Measurements from ENCODE around the gene MAN1A2. TPM values are rescaled to one million over a fixed set of nuclear protein-coding genes. Genes with fewer than 3 reads are reported as not detected.
A peak's percentile ranks its signal among the peaks of the same experiment; 100 is the strongest.

MAN1A2 gene
- total and polyA plus RNA-seq, 9 of the 15 experiments (the other 6 are each of a cell fraction or from before 2014, with no cell fraction given), result 4.2 to 38.4 (median 18.7) TPM

- 0 out of 5 replicates have a peak, but pooled peaks cover 0 to 4% of the 10 kb centered on the region in 2 experiments for H3K4me1 ChIP-seq (replicated peaks in 1 of 2; ENCODE audit: control insufficient read depth in 2 of 2, insufficient read depth in 2 of 2, low read length in 2 of 2)
- 29% methylated on average over 5 of the region's 5 CpGs for WGBS (ENCODE audit: insufficient coverage, low coverage, missing lambda C conversion rate)
- no peak overlapping the region for H3K4me2 ChIP-seq (ENCODE audit: insufficient read depth, low read length)
- H2AFZ ChIP-seq (ENCODE audit: low read depth, low read length), result no peak overlapping the region
- BruUV-seq (replicated peaks), result no TSS peak
- no peaks in the 10 kb centered on the region for H4K20me1 ChIP-seq (replicated peaks; ENCODE audit: control insufficient read depth, insufficient read depth, low read length)
- intact Hi-C loops (cut with micrococcal nuclease), result no loop called here
- DNase-seq (ENCODE audit: extremely low read depth in 1 of 4, low spot score in 3 of 4) (no peak), ATAC-seq (no peak), FAIRE-seq (no peak)
- no peaks in the 10 kb centered on the region for H3K79me2 ChIP-seq (ENCODE audit: control insufficient read depth, insufficient read depth, low read length)
- H3K27ac ChIP-seq (ENCODE audit: extremely low read depth, low read depth, low read length), result no peak overlapping the region
- peak overlapping the region in 1 of 2 experiments; percentile 28; a peak in 1 of 4 replicates for H3K9ac ChIP-seq (ENCODE audit: insufficient read depth in 1 of 2, low read depth in 2 of 2, low read length in 2 of 2)
- CTCF ChIA-PET (ENCODE audit: low intra/inter-chr PET ratio), result no interaction called here
- H3K9me1 ChIP-seq (ENCODE audit: control insufficient read depth, insufficient read depth, low read length), result no peaks in the 10 kb centered on the region
- no peak overlapping the region for H3K4me3 ChIP-seq
- no peak for TF ChIP-seq ZNF274 (IDR thresholded peaks at IDR 0.05; ENCODE audit: borderline replicate concordance, low read depth, low read length)
- peak; percentile 49 for TF ChIP-seq CEBPB (tag; IDR thresholded peaks at IDR 0.05)
- TF ChIP-seq CTBP1 (IDR thresholded peaks at IDR 0.05; ENCODE audit: borderline replicate concordance), result no peak
- TF ChIP-seq ZNF253 (CRISPR knock-in tag; conservative IDR thresholded peaks at IDR 0.05), result no peak
- no peak for TF ChIP-seq ZC3H8 (IDR thresholded peaks at IDR 0.05)
- no peaks in the 10 kb centered on the region for H3K27me3 ChIP-seq (ENCODE audit: control insufficient read depth in 2 of 2, insufficient read depth in 2 of 2, low read length in 2 of 2)
- no peaks in the 10 kb centered on the region for H3K9me3 ChIP-seq (replicated peaks; ENCODE audit: control insufficient read depth, insufficient read depth, low read depth, low read length)
- no peaks in the 10 kb centered on the region for H3K36me3 ChIP-seq (ENCODE audit: control insufficient read depth, insufficient read depth, low read length)
- POLR2A ChIA-PET, result interaction anchor here (0.6 to 0.8 kb wide), 2 partner anchors 10 to 181 kb away, joined by 3 to 4 read pairs; no protein-coding TSS in a partner anchor
- in situ Hi-C loops (cut with MboI), result no loop called here
These were observed 173.8 kb downstream of the MAN1A2 start for GRCh38 chr1:117541003-117541402.

GRCh38 chr1:117541585-117541984 is 174.3 kb downstream of the MAN1A2 start:
- no TSS peak for BruUV-seq (replicated peaks)

More at GRCh38 chr1:117541585-117541984, 174.3 kb downstream of the MAN1A2 start:
- peak; percentile 14; the same call in 2 of the 3 replicates for ATAC-seq
- intact Hi-C loops (cut with micrococcal nuclease) (no loop called here), in situ Hi-C loops (cut with MboI) (no loop called here)
- Histone ChIP-seq H4K20me1 (replicated peaks; ENCODE audit: control insufficient read depth, insufficient read depth, low read length) (no peaks in the 10 kb centered on the region), H3K9me1 (ENCODE audit: control insufficient read depth, insufficient read depth, low read length) (no peaks in the 10 kb centered on the region), H3K9ac (ENCODE audit: insufficient read depth in 1 of 2, low read depth in 2 of 2, low read length in 2 of 2) (peak overlapping the region in 1 of 2 experiments; percentile 2; a peak in 1 of 4 replicates), H3K4me1 (replicated peaks in 1 of 2; ENCODE audit: control insufficient read depth in 2 of 2, insufficient read depth in 2 of 2, low read length in 2 of 2) (0 out of 5 replicates have a peak, but pooled peaks cover 0 to 4% of the 10 kb centered on the region in 2 experiments), H3K9me3 (replicated peaks; ENCODE audit: control insufficient read depth, insufficient read depth, low read depth, low read length) (no peaks in the 10 kb centered on the region), H3K27me3 (ENCODE audit: control insufficient read depth in 2 of 2, insufficient read depth in 2 of 2, low read length in 2 of 2) (no peaks in the 10 kb centered on the region), H3K27ac (ENCODE audit: extremely low read depth, low read depth, low read length) (no peak overlapping the region), H2AFZ (ENCODE audit: low read depth, low read length) (no peak overlapping the region), H3K4me2 (ENCODE audit: insufficient read depth, low read length) (no peak overlapping the region), H3K36me3 (ENCODE audit: control insufficient read depth, insufficient read depth, low read length) (no peaks in the 10 kb centered on the region), H3K79me2 (ENCODE audit: control insufficient read depth, insufficient read depth, low read length) (no peaks in the 10 kb centered on the region), H3K4me3 (no peak overlapping the region)
- ChIA-PET CTCF (ENCODE audit: low intra/inter-chr PET ratio) (no interaction called here), POLR2A (interaction anchor here (0.8 to 0.9 kb wide), 2 partner anchors 9 to 17 kb away, joined by 3 read pairs; no protein-coding TSS in a partner anchor)
- TF ChIP-seq JUND (IDR thresholded peaks at IDR 0.05; ENCODE audit: borderline replicate concordance, low read depth, low read length) (no peak), JUND (tag; IDR thresholded peaks at IDR 0.05; ENCODE audit: borderline replicate concordance, low read depth, low read length) (no peak), RFX1 (IDR thresholded peaks at IDR 0.05) (peak; percentile 11; the same call in 1 of the 2 replicates), ZNF778 (CRISPR knock-in tag; IDR thresholded peaks at IDR 0.05) (no peak), ILF3 (IDR thresholded peaks at IDR 0.05; ENCODE audit: borderline replicate concordance) (no peak)
- DNase-seq (ENCODE audit: extremely low read depth in 1 of 4, low spot score in 3 of 4), result no peak
- FAIRE-seq, result no peak
- 9% methylated on average over 5 of the region's 5 CpGs for WGBS (ENCODE audit: insufficient coverage, low coverage, missing lambda C conversion rate)

All from K562 (cell line).